Measurements from ENCODE around the gene SLX9.
A peak's percentile ranks its signal among the peaks of the same experiment; 100 is the strongest.
"Not testable (repeated sequence)": the region's sequence is repeated elsewhere in the genome, so short reads cannot be mapped to it uniquely, and the experiment has no call there.

The SLX9 gene

DNA sequence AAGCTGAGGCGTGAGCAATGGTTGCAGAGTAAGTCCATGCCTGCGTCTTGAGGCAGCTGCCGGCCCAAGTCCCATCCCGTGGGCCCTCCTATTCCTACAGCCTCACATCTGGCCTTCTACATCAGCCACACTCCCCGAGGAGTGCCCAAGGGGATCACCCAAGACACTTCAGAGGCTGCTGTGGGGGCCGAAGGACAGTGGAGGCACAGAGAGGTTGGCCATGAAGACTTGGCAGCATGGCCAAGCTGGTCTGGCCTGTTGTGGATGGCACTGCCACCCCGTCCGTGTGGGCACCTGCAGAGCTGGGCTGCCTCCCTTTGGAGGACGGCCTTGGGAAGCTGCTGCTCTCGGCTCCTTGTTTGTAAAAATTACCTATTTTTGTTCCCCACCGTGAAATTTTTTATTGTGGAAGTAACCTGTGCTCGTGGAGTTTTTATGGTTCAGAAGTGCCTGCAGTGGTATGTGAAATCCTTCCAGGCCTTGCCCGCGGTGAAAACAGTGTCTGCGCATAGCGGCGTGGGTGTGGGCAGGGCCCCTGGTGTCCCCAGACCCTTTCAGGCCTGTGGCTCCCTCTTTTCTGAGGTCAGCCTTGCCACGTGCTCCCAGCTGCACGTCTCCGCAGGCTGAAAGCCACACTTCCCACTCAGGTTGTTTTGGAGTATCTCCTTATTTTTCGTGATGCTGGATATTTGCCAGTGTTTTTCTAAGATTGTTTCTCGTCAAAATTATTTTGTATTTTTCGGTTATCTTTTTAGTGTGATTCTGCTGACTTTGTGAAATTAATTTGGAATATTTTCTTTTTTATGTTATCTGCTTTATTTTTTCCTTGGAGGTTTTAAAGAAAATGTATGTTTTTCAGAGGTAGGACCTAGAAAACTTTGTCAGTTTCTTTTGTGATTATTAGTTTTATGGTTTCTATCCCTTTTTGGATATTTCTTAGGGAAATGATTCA is 20.6 kb downstream of the SLX9 start:
- no peak for DNase-seq (ENCODE audit: low read depth)

DNA sequence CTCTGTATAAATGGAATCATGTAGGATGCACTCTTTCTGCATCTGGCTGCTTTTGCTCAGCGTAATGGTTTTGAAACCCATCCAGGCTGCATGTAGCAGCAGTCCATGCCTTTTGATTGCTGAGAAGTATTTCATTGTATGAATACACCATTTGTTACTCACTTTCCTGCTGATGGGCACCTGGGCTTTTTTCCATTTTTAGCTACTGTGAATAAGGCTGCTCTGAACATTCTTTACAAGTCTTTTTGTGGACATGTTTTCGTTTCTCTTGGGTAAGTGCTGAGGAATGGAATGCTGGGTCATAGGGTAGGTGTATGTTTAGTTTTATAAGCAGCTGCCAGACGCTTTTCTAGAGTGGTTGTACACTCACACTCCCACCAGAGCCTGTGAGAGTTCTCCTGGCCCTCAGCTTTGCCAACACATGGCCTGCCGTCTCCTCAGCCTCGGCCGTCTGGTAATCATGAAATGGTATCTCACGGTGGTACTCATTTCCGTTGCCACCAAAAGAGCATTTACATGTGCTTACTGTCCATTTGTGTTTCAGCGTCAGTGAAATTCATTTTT is 22.7 kb downstream of the SLX9 start:
- DNase-seq (ENCODE audit: low read depth) = peak; percentile 89

GRCh38 chr21:44964381-44964780 is 24.6 kb downstream of the SLX9 start:
- DNase-seq (ENCODE audit: low read depth) = no peak

- no peak for DNase-seq (ENCODE audit: low read depth)
Observed at GRCh38 chr21:44965251-44966022, 25.6 kb downstream of the SLX9 start.

GRCh38 chr21:44966135-44967081 is 26.6 kb downstream of the SLX9 start:
- DNase-seq (ENCODE audit: low read depth) = no peak

GRCh38 chr21:44967082-44968047 is 27.5 kb downstream of the SLX9 start:
- DNase-seq (ENCODE audit: low read depth) = no peak

- DNase-seq (ENCODE audit: low read depth) = no peak
Observed at GRCh38 chr21:44969066-44969670, 29.3 kb downstream of the SLX9 start.

GRCh38 chr21:44969931-44970755 is 30.3 kb downstream of the SLX9 start:
- DNase-seq (ENCODE audit: low read depth) = no peak

- no peak for DNase-seq (ENCODE audit: low read depth)
Observed at GRCh38 chr21:44970766-44971671, 31.2 kb downstream of the SLX9 start.

DNA sequence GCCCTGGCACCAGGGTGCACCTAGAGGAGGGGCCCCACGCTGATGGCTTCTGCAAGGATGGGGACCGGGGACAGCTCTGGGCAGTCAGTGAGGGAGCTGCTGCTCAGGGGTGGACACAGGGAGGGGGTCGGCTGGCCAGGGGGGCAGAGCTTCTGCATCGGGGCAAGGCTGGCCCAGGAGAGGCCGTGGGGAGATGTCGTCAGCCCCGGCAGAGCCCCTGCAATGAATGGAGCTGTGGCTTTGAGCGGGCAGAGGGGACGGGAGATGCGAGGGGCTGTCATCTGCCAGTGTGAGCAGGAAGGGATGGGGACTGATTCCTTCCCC is 31.8 kb downstream of the SLX9 start:
- DNase-seq (ENCODE audit: low read depth) = no peak

DNA sequence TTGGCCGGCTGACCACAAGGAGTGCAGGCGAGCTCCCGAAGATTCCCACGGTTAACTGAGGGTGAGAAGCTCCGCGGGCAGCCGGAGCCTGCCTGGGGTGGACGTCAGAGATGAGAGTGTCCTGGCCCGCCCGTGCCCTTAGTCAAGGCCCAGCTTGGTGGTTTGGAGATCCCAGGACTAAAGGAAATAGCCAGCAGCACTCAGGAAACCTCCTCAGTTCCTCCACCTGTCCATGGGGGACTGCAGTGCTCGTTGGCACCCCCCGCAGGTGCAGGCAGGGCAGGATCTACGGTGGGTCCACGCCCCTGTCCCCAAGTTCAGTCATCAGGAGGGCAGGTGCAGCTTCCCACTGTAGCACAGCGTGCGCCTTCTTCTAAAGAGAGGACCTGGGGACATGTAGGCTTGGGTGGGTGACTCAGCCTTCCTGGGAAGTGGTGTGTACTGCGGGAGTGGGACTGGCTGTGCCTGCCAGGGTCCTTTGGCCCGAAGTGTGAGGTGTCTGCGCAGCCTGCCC is 32.5 kb downstream of the SLX9 start:
- DNase-seq (ENCODE audit: low read depth) = no peak

DNA sequence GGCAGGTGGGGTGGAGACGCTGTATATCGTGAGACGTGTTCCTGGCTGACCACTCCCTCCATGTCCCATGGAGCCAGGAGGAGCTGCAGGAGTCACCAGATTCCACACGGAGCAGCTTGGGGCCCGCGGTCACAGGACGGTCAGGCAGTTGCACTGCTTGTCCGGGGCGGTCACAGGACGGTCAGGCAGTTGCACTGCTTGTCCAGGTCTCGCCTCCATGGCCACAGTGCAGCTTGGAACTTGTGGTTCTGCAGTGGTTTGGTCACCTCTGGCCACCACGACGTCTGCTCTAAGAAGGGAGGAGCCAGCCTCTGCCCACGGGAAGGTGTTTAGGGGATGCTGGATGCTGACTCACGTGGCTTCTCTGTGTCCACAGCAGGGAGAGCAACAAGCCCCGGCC is 33.0 kb downstream of the SLX9 start:
- DNase-seq (ENCODE audit: low read depth) = no peak

DNA sequence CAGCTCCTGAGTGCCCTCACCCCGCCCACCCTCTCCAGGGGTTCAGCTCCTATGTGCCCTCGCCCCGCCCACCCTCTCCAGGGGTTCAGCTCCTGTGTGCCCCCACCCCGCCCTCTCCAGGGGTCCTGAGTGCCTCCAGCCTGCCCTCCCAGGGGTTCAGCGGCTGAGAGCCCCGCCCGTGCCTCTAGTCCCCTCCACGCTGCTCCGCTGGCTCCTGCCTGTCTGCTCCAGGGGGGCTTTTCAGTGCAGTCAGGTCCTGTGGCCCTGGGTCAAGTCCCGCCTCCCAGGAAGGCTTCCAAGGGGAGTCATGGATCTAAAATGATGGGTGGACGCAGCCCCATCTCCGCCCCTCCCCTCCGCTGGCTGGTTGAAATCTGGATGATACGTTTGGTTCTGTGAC is 33.8 kb downstream of the SLX9 start:
- DNase-seq (ENCODE audit: low read depth) = no peak

DNA sequence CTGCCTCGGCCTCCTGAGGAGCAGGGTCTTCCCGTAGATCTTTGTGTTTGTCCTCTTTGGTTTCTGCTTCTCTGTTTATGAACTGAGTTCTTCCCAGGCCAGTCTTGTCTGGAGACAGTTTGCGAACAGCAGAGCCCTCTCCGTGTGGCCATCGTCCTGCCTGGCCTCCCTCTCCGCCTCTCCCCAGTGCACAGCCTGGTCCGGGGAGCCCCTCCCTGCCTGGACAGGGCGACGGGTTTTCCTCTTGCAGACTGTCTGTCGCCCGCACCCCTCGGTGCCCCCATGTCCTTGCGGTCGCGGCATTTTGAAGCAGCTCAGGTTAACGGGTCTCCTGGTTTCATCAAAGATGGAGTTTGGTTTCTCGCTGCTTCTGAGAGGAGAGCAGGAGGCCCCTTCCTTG is 34.8 kb downstream of the SLX9 start:
- DNase-seq (ENCODE audit: low read depth) = no peak

DNA sequence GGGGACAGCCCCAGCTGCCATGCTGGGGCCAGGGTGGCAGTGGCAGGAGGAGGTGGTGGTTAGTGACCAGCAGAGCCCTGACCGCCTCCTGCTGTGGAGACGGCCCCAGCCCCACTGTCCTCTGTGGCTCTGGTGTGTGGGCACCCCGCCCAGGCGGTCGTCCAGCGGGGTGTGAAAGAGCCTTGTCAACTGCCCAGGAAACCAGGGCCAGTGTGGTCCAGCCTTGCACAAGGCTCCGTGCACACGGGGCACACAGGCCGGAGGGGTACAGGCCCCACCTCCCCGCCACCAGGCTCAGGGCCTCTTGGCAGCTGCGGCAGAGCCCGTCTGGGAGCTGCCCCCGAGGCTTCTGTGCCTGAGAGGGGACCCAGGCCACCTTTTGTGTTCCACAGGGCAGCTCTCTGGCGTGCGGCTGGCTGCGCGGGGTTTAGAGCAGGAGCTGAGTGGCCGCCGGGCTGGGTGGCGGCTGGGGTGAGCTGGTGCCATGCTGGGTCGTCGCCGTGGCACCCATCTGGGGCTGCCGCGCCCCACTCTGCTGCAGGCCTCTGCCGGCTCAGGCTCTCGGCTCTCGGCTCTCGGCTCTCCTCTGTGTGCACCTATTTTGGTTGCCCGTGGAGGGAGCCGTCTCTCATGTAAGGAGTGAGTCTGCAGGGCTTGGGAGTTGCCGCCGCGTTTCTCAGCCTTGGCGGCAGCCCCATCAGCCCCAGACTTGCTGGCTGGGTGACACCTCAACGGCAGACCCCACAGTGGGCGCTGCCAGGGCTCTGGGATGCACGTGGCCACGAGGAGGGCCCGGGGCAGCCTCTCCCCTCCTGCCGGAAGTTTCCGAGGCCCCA is 36.1 kb downstream of the SLX9 start:
- no peak for DNase-seq (ENCODE audit: low read depth)

DNA sequence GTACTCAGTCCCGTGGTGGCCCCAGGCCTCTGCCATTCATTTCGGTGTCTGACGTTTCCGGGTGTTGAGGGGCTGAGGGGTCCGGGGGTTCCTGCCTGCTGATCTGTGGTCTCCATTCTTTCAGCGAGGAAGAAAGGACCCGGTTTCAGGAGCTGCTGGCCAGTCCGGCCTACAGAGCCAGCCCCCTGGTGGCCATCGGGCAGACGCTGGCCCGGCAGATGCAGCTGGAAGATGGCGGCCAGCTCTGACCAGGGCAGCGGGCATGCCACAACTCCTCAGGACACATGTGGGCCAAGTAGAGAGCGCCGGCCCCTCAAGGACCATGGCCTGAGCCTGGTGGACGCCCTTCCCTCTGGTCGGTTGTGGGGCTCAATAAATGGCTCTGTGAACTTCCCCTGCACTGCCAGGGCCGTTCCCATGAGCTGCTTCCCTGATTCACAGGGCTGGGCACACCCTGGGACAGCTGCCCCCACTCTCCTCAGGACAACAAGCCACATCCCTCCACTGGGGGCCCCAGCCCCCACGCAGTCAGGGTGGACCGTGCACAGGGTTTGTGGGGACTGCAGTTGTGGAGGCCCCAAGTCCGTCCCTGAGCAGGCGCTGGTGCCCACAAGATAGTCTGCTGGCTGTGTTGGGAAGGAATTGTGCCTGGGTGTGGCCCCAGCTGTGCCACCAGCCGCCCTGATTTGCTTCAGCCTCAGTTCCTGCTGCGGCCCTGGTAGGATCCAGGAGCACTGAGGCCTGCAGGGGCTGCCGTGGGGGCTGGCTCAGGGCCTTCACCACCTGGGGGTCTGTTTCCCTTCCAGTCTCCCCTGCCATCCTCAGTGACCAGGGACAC is 36.9 kb downstream of the SLX9 start:
- DNase-seq (ENCODE audit: low read depth) = not testable (repeated sequence)
